ENCODE results near the gene ARMC9. TPM values are rescaled to one million over a fixed set of nuclear protein-coding genes. Genes with fewer than 3 reads are reported as not detected.
"Not testable (repeated sequence)": the region's sequence is repeated elsewhere in the genome, so short reads cannot be mapped to it uniquely, and the experiment has no call there.

ARMC9 gene
- total RNA-seq, 3 donors from 2014 or later = 10.9 to 32.2 (median 11.9) TPM

GRCh38 chr2:231373786-231374349 is 175.4 kb downstream of the ARMC9 start:
- TF ChIP-seq CTCF (IDR thresholded peaks at IDR 0.05) = no peak
- intact Hi-C loops (cut with DNase I, micrococcal nuclease) = no loop called here
- Histone ChIP-seq H3K4me3 (no peak overlapping the region), H3K4me1 (ENCODE audit: low read depth) (peaks cover 11% of the 10 kb centered on the region), H3K9me3 (no peaks in the 10 kb centered on the region), H3K36me3 (ENCODE audit: low read depth) (no peaks in the 10 kb centered on the region)
- ATAC-seq (peak; percentile 59), DNase-seq (peak in 2 of 3 donors; percentile 47 to 65)

GRCh38 chr2:231374771-231375170 is 176.3 kb downstream of the ARMC9 start:
- H3K36me3 ChIP-seq (ENCODE audit: low read depth) = no peaks in the 10 kb centered on the region
- intact Hi-C loops (cut with DNase I, micrococcal nuclease) = no loop called here
- no peak for TF ChIP-seq CTCF (IDR thresholded peaks at IDR 0.05)
- DNase-seq = peak in 1 of 3 donors; percentile 10
- H3K9me3 ChIP-seq = no peaks in the 10 kb centered on the region
- peaks cover 18% of the 10 kb centered on the region for H3K4me1 ChIP-seq (ENCODE audit: low read depth)
- ATAC-seq = no peak
- H3K4me3 ChIP-seq = no peak overlapping the region

- H3K9me3 ChIP-seq; DNase-seq; H3K4me3 ChIP-seq; ATAC-seq; intact Hi-C loops (cut with DNase I, micrococcal nuclease); H3K36me3 ChIP-seq (ENCODE audit: low read depth): not testable (repeated sequence)
- H3K4me1 ChIP-seq (ENCODE audit: low read depth) = peaks cover 25% of the 10 kb centered on the region
Measured at GRCh38 chr2:231375994-231376615, 177.7 kb downstream of the ARMC9 start.

GRCh38 chr2:231376857-231377256 is 178.4 kb downstream of the ARMC9 start:
- H3K9me3 ChIP-seq = no peaks in the 10 kb centered on the region
- DNase-seq (peak in 1 of 3 donors; percentile 22), ATAC-seq (no peak)
- H3K4me3 ChIP-seq = no peak overlapping the region
- peaks cover 25% of the 10 kb centered on the region for H3K4me1 ChIP-seq (ENCODE audit: low read depth)
- intact Hi-C loops (cut with DNase I, micrococcal nuclease) = no loop called here
- TF ChIP-seq CTCF (IDR thresholded peaks at IDR 0.05) = no peak
- no peaks in the 10 kb centered on the region for H3K36me3 ChIP-seq (ENCODE audit: low read depth)

- no peak for TF ChIP-seq CTCF (IDR thresholded peaks at IDR 0.05)
- H3K36me3 ChIP-seq (ENCODE audit: low read depth) = no peaks in the 10 kb centered on the region
- ATAC-seq (peak; percentile 77), DNase-seq (peak; percentile 60 to 80 (median 76))
- no peaks in the 10 kb centered on the region for H3K9me3 ChIP-seq
- H3K4me1 ChIP-seq (ENCODE audit: low read depth) = peaks cover 29% of the 10 kb centered on the region
- intact Hi-C loops (cut with DNase I, micrococcal nuclease) = no loop called here
- no peak overlapping the region for H3K4me3 ChIP-seq
Measured at GRCh38 chr2:231378026-231378722, 179.7 kb downstream of the ARMC9 start.
